ENCODE results near the gene TNS1. TPM values are rescaled to one million over a fixed set of nuclear protein-coding genes. Genes with fewer than 3 reads are reported as not detected.
"Not testable (repeated sequence)": the region's sequence is repeated elsewhere in the genome, so short reads cannot be mapped to it uniquely, and the experiment has no call there.

The TNS1 gene
- polyA plus RNA-seq, 3 donors: 60.6 to 72.4 (median 62.7) TPM

- no peak for DNase-seq (ENCODE audit: extremely low read depth in 1 of 11, low read depth in 9 of 11, low spot score in 4 of 11)
These were observed 208.4 kb downstream of the TNS1 start for GRCh38 chr2:217794133-217794986.

DNA sequence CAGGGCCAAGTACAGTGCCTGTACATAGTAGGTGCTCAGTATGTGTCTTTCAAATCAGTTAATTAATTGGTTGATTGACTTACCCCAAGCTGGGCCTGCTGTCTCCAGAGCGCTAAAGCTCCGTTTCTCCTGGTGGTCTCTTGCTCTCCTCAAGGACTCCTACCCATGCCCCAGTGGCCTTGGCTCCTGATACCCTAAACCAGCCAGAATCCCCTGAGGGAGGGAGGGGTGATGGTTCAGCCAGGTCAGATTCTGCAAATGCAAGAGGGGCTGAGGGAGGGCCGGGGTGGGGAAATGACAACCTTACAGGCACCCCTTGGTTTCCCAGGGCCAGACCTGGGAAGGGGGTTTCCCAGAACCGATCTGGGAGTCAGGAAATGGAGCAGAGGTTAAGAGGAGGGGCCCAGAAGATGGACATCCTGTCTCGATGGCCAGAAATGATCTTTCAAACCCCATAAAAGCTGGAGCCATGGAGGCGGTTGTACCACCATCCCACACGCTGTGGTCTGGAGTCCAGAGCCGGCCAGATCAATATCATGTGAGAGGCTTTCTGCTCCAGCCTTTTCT is 209.1 kb downstream of the TNS1 start:
- no peak for DNase-seq (ENCODE audit: extremely low read depth in 1 of 11, low read depth in 9 of 11, low spot score in 4 of 11)

DNA sequence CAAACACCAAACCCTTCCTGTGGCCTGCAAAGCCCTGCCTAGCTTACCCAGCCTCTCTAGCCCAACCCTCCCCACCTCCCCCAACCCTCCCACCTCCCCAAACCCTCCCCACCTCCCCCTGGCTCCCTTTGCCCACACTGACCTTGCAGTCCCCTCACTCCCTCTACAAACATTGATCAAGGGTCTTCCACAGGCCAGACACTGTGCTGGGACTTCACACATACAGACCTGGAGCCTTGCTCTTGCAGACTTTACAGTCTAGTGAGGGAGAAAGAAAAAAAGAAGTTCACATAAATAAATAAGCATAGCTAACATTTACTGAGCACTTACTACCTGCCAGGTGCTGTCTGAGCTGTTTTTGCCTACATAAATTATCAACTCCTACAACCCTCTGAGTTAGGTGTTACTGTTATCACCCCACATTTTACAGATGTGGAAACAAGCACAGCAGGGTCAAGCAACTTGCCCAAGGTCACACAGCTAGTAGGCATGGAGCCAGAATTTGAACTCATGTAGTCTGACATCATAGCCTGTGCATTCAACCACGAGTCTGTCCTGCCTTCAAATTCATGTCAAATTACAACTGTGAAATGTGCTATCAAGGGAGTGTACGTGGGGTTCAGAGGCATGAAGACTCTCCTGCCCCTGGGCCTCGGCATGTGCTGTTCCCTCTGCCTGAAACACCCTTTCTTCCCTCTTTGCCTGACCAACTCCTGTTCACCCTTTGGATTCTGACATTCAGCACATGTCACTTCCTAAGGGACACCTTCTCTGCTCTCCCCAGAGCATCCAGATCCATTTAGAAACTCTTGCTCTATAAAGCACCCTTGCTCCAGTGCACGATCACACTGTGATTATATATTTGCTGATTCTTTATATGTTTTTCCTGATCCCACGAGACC is 209.9 kb downstream of the TNS1 start:
- DNase-seq (ENCODE audit: extremely low read depth in 1 of 11, low read depth in 9 of 11, low spot score in 4 of 11): no peak

DNA sequence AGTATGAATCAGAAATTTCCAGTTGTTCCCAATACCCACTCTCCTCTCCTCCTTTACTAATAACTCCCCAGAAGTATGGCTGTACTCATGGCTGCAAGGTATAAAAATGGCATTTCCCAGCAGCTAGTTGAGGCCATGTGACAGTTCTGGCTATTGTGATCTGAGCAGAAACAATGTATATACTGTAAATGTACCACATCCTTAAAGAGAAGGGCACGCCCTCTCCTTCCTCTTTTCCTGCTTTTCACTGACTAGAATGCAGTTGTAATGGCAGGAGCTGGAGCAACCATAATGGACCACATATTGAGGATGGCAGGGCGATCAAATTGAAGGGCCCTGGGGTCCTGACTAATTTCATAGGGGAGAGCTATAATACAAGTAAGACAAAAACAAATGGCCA is 211.2 kb downstream of the TNS1 start:
- DNase-seq (ENCODE audit: extremely low read depth in 1 of 11, low read depth in 9 of 11, low spot score in 4 of 11): no peak

DNA sequence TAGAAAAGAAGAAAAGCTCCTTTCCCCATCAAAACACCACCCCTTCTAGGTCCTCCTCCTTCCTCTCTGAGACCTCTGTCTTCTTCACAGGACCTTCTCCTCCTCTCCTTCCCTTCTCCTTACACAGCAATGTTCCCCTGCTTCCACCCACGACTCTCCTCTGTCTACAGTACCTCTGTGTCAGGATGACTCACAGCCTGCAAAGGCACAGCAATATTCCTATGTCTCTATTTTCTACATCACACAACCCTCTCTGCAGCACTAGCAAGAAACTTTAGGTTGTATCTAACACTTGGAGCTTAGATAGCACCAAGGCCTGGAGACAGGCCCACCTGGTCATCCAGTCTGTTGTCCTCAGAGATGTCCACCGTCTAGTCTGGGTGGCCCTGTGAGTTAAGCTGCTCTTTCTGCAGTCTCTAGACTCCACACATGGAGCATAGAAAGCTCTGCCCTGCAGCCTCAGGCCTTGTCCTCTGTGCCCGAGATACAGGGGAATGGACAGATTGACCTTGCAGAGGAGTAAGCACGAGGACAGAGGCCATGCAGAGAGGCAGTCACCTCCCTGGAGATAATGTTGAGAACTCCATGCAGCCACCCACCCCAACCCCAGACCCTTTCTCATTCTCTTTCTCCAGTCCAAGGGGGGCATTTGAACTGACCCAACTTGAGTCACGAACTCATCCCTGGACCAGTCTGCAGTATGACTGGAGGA is 212.0 kb downstream of the TNS1 start:
- no peak for DNase-seq (ENCODE audit: extremely low read depth in 1 of 11, low read depth in 9 of 11, low spot score in 4 of 11)

GRCh38 chr2:217790195-217790594 is 212.6 kb downstream of the TNS1 start:
- no peak for DNase-seq (ENCODE audit: extremely low read depth in 1 of 11, low read depth in 9 of 11, low spot score in 4 of 11)

GRCh38 chr2:217789736-217790181 is 213.0 kb downstream of the TNS1 start:
- no peak for DNase-seq (ENCODE audit: extremely low read depth in 1 of 11, low read depth in 9 of 11, low spot score in 4 of 11)

- DNase-seq (ENCODE audit: extremely low read depth in 1 of 11, low read depth in 9 of 11, low spot score in 4 of 11): peak; percentile 57 to 76 (median 68)
These were observed 213.6 kb downstream of the TNS1 start for GRCh38 chr2:217789003-217789735.

- DNase-seq (ENCODE audit: extremely low read depth in 1 of 11, low read depth in 9 of 11, low spot score in 4 of 11): no peak
These were observed 214.2 kb downstream of the TNS1 start for GRCh38 chr2:217788669-217789002.

DNA sequence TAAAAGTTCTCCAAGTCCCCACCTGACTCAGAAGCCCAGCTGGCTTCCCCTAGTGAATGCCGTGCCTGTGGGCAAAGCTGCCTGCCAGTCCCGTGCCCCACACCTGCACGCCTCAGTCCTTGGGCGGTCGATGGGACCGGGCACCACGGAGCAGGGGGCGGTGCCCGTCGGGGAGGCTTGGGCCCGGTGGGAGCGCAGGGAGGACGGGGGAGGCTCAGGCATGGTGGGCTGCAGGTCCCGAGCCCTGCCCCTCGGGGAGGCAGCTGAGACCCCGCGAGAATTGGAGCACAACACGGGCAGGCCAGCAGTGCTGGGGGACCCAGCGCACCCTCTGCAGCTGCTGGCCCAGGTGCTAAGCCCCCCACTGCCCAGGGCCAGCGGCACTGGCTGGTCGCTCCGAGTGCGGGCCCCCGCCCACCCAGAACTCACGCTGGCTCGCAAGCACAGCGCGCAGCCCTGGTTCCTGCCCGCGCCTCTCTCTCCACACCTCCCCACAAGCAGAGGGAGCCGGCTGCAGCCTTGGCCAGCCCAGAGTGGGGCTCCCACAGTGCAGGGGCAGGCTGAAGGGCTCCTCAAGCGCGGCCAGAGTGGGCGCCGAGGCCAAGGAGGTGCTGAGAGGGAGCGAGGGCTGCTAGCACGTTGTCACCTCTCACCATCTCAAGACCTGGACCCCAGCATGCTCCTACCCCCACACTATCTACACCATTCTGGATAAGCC is 215.5 kb downstream of the TNS1 start:
- no peak for DNase-seq (ENCODE audit: extremely low read depth in 1 of 11, low read depth in 9 of 11, low spot score in 4 of 11)

DNA sequence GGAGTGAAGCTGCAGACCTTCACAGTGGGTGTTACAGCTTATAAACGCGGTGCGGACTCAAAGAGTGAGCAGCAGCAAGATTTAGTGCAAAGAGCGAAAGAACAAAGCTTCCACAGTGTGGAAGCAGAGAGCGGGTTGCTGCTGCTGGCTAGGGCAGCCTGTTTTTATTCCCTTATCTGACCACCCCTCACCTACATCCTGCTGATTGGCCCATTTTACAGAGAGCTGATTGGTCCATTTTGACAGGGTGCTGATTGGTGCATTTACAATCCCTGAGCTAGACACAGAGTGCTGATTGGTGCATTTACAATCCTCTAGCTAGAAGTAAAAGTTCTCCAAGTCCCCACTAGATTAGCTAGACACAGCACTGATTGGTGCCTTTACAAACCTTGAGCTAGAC is 216.2 kb downstream of the TNS1 start:
- not testable (repeated sequence) for DNase-seq (ENCODE audit: extremely low read depth in 1 of 11, low read depth in 9 of 11, low spot score in 4 of 11)

DNA sequence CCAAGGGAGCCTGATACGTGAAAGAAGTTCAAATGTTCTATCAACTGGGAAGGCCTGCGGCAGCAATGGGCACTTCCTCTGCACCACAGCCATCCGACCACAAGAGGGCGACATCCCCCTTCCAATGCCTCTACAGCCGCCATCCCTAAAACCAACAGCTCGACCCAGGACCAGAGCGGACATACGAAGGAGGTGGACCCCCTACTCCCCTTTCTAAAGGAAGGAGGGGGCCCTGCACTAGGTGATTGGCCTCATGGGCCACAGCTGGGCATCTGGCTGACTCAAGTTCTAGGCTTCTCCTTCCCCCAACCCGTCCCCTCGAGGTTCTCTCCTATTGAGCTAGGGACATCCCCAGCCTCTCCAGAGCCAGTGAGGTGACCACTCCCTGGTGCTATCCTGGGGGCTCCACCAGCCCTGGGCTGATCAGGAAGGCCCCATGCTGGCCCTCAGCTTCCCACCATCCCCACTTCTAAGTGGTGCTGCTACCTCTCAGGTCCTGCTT is 217.2 kb downstream of the TNS1 start:
- DNase-seq (ENCODE audit: extremely low read depth in 1 of 11, low read depth in 9 of 11, low spot score in 4 of 11): peak in 10 of 11 donors; percentile 44 to 73 (median 60)

DNA sequence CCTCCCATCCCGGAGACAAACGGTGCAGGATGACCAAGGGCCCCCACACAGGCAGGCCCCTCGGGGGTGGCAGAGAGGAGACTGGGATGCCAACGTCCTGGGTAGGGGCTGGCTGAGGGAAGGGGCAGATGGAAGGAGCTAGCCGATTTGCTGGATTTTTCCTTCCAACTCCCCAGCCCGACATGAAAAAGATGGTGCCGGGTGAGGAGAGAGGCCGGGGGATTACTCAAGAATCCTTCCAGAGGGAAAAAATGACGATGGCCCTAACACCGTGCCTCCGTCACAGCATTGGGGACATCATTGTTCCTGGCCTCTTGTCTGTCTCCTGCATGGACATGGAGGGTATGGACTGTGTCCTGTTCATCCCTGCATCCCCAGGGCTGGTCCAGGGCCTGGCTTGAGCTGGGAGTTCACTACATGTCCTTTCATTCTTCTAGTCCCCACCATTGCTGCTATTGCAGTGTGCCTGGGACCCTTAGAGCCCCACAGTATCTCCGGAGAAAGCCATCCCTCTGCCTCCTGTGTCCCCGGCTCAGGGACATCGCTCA is 217.7 kb downstream of the TNS1 start:
- DNase-seq (ENCODE audit: extremely low read depth in 1 of 11, low read depth in 9 of 11, low spot score in 4 of 11): no peak

DNA sequence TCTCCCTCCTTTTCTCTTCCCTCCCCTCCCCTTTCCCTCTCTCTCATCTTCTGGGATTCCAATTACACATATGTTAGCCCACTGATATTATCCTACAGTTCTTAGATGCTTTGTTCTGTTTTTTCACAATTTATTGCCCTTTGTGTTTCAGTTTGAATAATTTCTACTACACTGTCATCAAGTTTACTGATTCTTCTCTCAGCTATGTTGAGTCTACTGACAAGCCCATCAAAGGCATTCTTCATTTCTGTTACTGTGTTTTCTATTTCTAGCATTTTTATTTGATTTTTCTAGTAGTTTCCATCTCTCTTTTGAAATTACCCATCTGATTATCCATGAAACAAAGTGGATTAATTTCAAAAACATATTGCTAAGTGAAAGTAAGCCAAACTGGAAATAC is 219.6 kb downstream of the TNS1 start:
- no peak for DNase-seq (ENCODE audit: extremely low read depth in 1 of 11, low read depth in 9 of 11, low spot score in 4 of 11)

GRCh38 chr2:217777906-217778305 is 224.9 kb downstream of the TNS1 start:
- no peak for DNase-seq (ENCODE audit: extremely low read depth in 1 of 11, low read depth in 9 of 11, low spot score in 4 of 11)

DNA sequence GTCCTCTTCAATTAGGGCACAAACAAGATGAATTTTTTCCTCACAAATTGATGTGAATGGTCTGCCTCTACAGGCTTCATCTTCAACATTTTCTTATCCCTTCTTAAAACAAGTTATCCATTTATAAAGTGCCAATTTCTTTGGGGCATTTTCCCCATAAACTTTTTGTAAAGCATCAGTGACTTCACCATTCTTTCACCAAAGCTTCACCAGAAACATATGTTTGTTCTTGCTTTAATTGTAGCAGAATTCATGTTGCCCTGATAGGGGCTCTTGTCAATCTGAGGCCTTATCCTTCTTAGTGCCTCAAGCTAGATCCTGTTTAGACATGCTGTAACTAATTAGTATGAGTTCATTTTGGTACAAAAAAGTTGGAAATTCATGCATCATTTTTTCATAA is 226.2 kb downstream of the TNS1 start:
- no peak for DNase-seq (ENCODE audit: extremely low read depth in 1 of 11, low read depth in 9 of 11, low spot score in 4 of 11)

DNA sequence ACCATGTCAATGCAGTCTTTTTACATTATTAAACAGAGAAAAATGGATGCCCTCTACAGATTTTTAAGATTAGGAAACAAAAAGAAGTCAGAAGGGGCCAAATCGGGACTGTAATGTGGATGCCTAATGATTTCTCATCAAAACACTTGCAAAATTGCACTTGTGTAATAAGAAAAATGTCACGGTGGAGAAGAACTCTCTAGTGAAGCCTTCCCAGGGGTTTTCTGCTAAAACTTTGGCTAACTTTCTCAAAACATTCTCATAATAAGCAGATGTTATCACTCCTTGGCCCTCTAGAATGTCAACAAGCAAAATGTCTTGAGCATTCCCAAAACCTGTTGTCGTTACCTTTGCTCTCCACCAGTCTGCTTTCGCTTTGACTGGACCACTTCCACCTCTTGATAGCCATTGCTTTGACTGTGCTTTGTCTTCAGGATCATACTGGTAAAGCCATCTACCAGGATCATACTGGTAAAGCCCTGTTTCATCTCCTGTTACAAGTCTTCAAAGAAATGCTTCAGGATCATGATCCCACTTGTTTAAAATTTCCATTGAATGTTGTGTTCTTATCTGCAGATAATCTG is 226.8 kb downstream of the TNS1 start:
- no peak for DNase-seq (ENCODE audit: extremely low read depth in 1 of 11, low read depth in 9 of 11, low spot score in 4 of 11)

Data from renal cortex interstitium (tissue), 11 donors.